ENCODE results near the gene TXNDC16. TPM values are rescaled to one million over a fixed set of nuclear protein-coding genes. Genes with fewer than 3 reads are reported as not detected.
A peak's percentile ranks its signal among the peaks of the same experiment; 100 is the strongest.

Gene TXNDC16
- total RNA-seq, 1 donor: 9.8 TPM

DNA sequence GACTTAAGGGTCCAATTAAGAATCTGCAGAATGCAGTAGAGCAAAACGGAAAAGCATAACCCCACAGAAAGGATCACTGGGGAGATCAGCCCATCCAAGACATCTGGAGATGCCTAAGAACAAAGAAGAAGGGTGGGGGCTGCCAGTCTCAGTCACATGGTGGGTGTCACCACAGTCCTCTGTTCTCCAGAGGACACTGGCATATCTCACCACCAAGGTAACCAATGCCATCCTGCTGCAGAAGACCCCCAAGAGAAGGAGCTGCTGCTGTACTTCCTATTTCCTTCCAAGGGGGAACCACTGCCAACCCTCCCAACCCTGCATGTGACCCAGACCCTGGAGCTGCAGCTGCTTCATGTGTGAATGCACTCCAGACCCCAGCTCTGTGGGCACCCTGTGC is 147.0 kb downstream of the TXNDC16 start:
- TF ChIP-seq, protein P1, sequence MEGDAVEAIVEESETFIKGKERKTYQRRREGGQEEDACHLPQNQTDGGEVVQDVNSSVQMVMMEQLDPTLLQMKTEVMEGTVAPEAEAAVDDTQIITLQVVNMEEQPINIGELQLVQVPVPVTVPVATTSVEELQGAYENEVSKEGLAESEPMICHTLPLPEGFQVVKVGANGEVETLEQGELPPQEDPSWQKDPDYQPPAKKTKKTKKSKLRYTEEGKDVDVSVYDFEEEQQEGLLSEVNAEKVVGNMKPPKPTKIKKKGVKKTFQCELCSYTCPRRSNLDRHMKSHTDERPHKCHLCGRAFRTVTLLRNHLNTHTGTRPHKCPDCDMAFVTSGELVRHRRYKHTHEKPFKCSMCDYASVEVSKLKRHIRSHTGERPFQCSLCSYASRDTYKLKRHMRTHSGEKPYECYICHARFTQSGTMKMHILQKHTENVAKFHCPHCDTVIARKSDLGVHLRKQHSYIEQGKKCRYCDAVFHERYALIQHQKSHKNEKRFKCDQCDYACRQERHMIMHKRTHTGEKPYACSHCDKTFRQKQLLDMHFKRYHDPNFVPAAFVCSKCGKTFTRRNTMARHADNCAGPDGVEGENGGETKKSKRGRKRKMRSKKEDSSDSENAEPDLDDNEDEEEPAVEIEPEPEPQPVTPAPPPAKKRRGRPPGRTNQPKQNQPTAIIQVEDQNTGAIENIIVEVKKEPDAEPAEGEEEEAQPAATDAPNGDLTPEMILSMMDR (IDR thresholded peaks at IDR 0.05; ENCODE audit: extremely low read depth, low read depth, low read length): no peak
- H3K27ac ChIP-seq (ENCODE audit: low read depth, low read length): no peak overlapping the region

DNA sequence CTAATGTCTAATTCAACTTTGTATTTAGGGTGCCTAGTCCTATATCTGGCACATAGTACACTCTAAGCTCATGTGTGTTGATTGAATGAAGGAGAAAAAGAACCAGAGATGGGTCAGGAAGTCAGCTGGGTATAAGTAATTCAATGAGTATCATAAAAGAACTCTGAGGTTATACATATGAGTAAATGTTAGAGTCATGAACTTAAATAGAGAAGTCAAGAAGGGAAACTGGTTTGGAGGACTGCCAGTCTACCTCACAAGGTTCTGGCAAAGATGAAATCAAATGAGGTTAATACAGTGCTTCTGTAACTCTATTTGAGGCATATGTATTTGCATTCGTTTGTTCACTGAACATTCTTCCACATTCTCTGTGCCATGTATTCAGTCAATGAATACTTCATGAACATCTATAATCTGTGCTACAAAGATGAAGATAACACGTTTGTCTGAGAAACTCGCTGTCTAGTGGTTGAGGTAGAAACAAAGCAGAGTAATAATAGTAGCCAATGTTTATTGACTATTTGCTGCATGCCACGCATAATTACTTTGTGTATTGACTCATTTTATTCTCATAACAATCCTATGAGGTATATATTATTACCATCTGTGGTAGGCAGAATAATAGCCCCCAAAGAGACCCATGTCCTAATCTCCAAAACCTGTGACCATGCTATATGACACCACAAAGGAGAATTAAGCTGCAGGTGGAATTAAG is 149.3 kb downstream of the TXNDC16 start:
- Histone ChIP-seq H3K4me2 (ENCODE audit: insufficient read depth, low read length) (no peak overlapping the region), H2AFZ (ENCODE audit: low read length) (no peak overlapping the region), H3K9me3 (ENCODE audit: low read depth, low read length) (no peaks in the 10 kb centered on the region), H4K20me1 (ENCODE audit: insufficient read depth, low read length) (no peaks in the 10 kb centered on the region), H3K4me3 (ENCODE audit: insufficient read depth, low read length) (no peak overlapping the region), H3K27me3 (ENCODE audit: insufficient read depth, low read length) (no peaks in the 10 kb centered on the region), H3K27ac (ENCODE audit: low read depth, low read length) (no peak overlapping the region), H3K36me3 (ENCODE audit: insufficient read depth, low read length) (no peaks in the 10 kb centered on the region), H3K4me1 (ENCODE audit: insufficient read depth, low read length) (peaks cover 15% of the 10 kb centered on the region), H3K79me2 (ENCODE audit: insufficient read depth, low read length) (no peaks in the 10 kb centered on the region)
- DNase-seq (ENCODE audit: insufficient read length, low spot score, missing footprints): no peak
- TF ChIP-seq, protein P1 (IDR thresholded peaks at IDR 0.05; ENCODE audit: extremely low read depth, low read depth, low read length): no peak

More for the DNA sequence above, 147.0 kb downstream of the TXNDC16 start:
- Histone ChIP-seq H3K4me2 (ENCODE audit: insufficient read depth, low read length) (no peak overlapping the region), H3K9me3 (ENCODE audit: low read depth, low read length) (no peaks in the 10 kb centered on the region), H3K36me3 (ENCODE audit: insufficient read depth, low read length) (no peaks in the 10 kb centered on the region), H3K79me2 (ENCODE audit: insufficient read depth, low read length) (no peaks in the 10 kb centered on the region), H3K27me3 (ENCODE audit: insufficient read depth, low read length) (no peaks in the 10 kb centered on the region), H2AFZ (ENCODE audit: low read length) (no peak overlapping the region), H3K4me1 (ENCODE audit: insufficient read depth, low read length) (peaks cover 8% of the 10 kb centered on the region), H3K4me3 (ENCODE audit: insufficient read depth, low read length) (no peak overlapping the region), H4K20me1 (ENCODE audit: insufficient read depth, low read length) (no peaks in the 10 kb centered on the region)
- no peak for DNase-seq (ENCODE audit: insufficient read length, low spot score, missing footprints)

DNA sequence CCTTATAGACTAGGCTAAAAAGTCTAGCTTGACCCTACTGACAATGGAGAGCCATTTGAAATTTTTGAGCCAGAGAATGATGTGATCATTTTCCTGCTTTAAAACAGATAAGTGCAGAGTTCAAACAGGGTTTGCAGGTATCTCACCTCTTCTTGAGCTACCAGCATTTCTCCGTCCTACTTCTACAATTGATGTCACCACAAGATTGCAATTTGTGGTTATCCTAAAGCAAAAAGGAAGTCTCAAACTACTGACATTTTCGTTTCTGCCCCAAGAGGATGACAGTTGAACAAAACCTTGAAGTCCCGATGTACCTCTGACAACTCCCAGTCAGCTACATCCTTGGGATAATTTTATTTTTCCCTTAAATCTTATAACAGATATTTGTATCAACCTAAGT is 151.5 kb downstream of the TXNDC16 start:
- peaks cover 15% of the 10 kb centered on the region for H3K4me1 ChIP-seq (ENCODE audit: insufficient read depth, low read length)
- no peak overlapping the region for H3K4me3 ChIP-seq (ENCODE audit: insufficient read depth, low read length)
- no peak overlapping the region for H2AFZ ChIP-seq (ENCODE audit: low read length)
- H3K9me3 ChIP-seq (ENCODE audit: low read depth, low read length): no peaks in the 10 kb centered on the region
- DNase-seq (ENCODE audit: insufficient read length, low spot score, missing footprints): no peak
- no peaks in the 10 kb centered on the region for H4K20me1 ChIP-seq (ENCODE audit: insufficient read depth, low read length)
- H3K36me3 ChIP-seq (ENCODE audit: insufficient read depth, low read length): no peaks in the 10 kb centered on the region
- TF ChIP-seq, protein P1 (IDR thresholded peaks at IDR 0.05; ENCODE audit: extremely low read depth, low read depth, low read length): no peak
- no peaks in the 10 kb centered on the region for H3K79me2 ChIP-seq (ENCODE audit: insufficient read depth, low read length)
- no peaks in the 10 kb centered on the region for H3K27me3 ChIP-seq (ENCODE audit: insufficient read depth, low read length)
- H3K27ac ChIP-seq (ENCODE audit: low read depth, low read length): no peak overlapping the region
- H3K4me2 ChIP-seq (ENCODE audit: insufficient read depth, low read length): no peak overlapping the region

DNA sequence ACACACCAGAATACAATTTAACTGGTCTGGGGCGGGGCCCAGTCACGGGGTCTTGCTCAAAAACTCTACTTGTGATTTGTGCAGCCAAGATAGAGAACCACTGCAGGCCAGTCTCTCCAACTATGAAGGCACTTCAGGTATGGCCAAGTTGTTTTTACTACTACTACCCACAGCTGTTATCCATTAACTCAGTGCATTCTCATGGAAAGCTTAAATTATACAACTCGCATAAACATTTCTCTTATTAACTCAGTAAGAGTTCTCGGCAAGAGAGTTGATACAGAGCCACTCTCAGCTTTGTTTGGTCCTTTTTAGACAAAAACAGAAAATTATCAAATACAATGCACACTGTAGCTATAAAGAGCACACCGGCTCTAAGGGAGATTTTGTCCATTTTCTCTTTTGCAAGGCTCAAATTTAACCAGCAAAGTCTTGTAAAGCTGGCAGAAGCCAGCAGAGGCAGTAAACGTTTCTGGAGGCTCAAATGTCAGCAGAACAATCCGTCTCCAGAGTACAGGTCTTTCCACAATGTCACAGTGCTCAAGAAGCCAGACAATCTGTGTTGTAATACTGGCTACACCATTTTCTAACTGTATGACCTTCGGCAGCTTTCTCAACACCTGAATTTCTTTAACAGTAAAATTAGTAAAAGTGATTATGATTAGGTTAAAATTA is 152.2 kb downstream of the TXNDC16 start:
- TF ChIP-seq, protein P1 (IDR thresholded peaks at IDR 0.05; ENCODE audit: extremely low read depth, low read depth, low read length): peak; percentile 32
- Histone ChIP-seq H3K79me2 (ENCODE audit: insufficient read depth, low read length) (no peaks in the 10 kb centered on the region), H2AFZ (ENCODE audit: low read length) (no peak overlapping the region), H3K36me3 (ENCODE audit: insufficient read depth, low read length) (no peaks in the 10 kb centered on the region), H3K4me2 (ENCODE audit: insufficient read depth, low read length) (no peak overlapping the region), H3K4me1 (ENCODE audit: insufficient read depth, low read length) (peaks cover 15% of the 10 kb centered on the region), H3K27me3 (ENCODE audit: insufficient read depth, low read length) (no peaks in the 10 kb centered on the region), H3K27ac (ENCODE audit: low read depth, low read length) (no peak overlapping the region), H4K20me1 (ENCODE audit: insufficient read depth, low read length) (no peaks in the 10 kb centered on the region), H3K4me3 (ENCODE audit: insufficient read depth, low read length) (no peak overlapping the region), H3K9me3 (ENCODE audit: low read depth, low read length) (no peaks in the 10 kb centered on the region)
- no peak for DNase-seq (ENCODE audit: insufficient read length, low spot score, missing footprints)

Data from osteoblast (primary cell).